Measurements from ENCODE around the gene HSBP1L1. TPM values are rescaled to one million over a fixed set of nuclear protein-coding genes. Genes with fewer than 3 reads are reported as not detected.

HSBP1L1 gene
- total RNA-seq, 4 donors from 2014 or later, result 25.0 to 45.7 (median 41.5) TPM

DNA sequence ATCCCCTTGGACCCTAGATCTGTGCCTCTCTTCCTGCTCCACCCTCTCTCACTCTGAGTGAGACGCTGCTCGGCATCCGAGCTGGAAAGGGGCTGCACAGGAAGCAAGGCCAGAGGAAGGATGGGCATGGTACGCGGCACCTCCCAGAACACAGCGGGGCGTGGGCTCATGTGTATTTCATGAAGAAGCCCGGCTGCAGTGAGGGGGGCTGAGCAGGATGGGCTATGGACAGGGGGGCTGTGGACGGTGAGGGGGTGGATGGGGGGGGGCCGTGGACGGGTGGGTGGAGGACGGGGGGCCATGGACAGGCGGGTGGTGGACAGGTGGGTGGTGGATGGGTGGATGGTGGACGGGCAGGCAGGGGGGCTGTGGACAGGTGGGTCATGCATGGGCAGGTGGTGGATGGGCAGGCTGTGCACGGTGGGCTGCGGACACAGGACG, 41.5 kb upstream of the HSBP1L1 start:
- 88% methylated on average over 17 of the region's 17 CpGs for WGBS
- Histone ChIP-seq H3K4me3 (no peak overlapping the region), H3K36me3 (peaks cover 57% of the 10 kb centered on the region), H3K4me1 (no peaks in the 10 kb centered on the region), H3K27me3 (no peaks in the 10 kb centered on the region), H3K27ac (no peak overlapping the region), H3K9me3 (peaks cover 2% of the 10 kb centered on the region)
- peak; percentile 50 to 71 for DNase-seq (ENCODE audit: low spot score in 2 of 2)
- TF ChIP-seq POLR2A (IDR thresholded peaks at IDR 0.05) (no peak), POLR2AphosphoS5 (IDR thresholded peaks at IDR 0.05) (no peak), CTCF (IDR thresholded peaks at IDR 0.05) (no peak), EP300 (IDR thresholded peaks at IDR 0.05) (no peak)

- H3K36me3 ChIP-seq, result peaks cover 57% of the 10 kb centered on the region
- no peak overlapping the region for H3K27ac ChIP-seq
- no peaks in the 10 kb centered on the region for H3K4me1 ChIP-seq
- no peak overlapping the region for H3K4me3 ChIP-seq
- DNase-seq (ENCODE audit: low spot score in 2 of 2), result peak; percentile 45 to 52
- 96% methylated on average over 26 of the region's 26 CpGs for WGBS
- H3K27me3 ChIP-seq, result no peaks in the 10 kb centered on the region
- TF ChIP-seq POLR2AphosphoS5 (IDR thresholded peaks at IDR 0.05) (no peak), EP300 (IDR thresholded peaks at IDR 0.05) (no peak), CTCF (IDR thresholded peaks at IDR 0.05) (no peak), POLR2A (IDR thresholded peaks at IDR 0.05) (no peak)
- peaks cover 8% of the 10 kb centered on the region for H3K9me3 ChIP-seq
Measured at GRCh38 chr18:79923896-79924585, 40.4 kb upstream of the HSBP1L1 start.

DNA sequence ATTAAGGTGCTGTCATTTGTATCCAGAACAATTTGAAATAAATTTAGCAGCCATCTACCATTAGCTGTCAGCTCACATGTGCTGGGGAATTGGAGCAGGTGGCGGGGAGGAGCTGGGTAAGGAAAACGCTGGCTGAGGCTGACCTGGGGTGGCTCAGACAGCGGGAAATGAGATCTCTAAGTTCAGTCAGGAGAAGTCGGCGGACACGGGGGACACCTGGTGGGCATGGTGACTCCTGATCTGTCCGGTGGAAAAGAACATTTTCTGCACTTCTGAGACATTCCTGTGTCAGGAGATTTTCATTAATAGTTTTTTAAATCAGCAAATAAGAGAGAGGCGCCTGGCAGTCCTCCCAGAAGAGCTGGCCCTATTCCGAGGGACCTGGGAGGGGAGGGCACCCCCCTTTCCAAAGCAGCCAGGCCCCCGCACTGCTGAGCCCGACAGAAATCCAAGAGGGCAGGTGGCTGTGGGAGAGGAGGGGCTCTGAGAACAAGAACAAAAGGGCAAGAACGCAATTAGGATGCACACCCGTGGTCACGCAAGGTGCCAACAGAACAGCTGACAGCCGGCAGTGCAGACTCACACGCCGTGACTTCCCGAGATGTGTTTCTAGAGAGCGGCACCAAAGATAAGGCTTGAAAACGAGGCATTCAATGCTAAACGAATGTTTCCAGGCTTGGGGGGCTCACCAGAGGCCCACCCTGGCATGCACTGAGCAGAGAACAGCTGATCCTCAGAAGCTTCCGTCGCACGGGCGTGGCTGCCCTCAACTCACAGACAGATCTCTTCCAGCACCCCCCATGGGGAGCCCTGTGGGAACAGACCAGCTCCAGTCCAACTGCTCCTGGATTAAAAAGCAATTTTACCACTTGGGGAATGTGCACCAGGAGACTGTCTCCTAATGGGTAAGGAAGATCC, 39.4 kb upstream of the HSBP1L1 start:
- TF ChIP-seq POLR2AphosphoS5 (IDR thresholded peaks at IDR 0.05), result no peak
- no peak for TF ChIP-seq POLR2A (IDR thresholded peaks at IDR 0.05)
- TF ChIP-seq EP300 (IDR thresholded peaks at IDR 0.05), result no peak
- no peak for TF ChIP-seq CTCF (IDR thresholded peaks at IDR 0.05)
- no peak overlapping the region for H3K27ac ChIP-seq
- H3K4me3 ChIP-seq, result no peak overlapping the region
- DNase-seq (ENCODE audit: low spot score in 2 of 2), result peak; percentile 44 to 68
- H3K4me1 ChIP-seq, result no peaks in the 10 kb centered on the region
- peaks cover 64% of the 10 kb centered on the region for H3K36me3 ChIP-seq
- no peaks in the 10 kb centered on the region for H3K27me3 ChIP-seq
- peaks cover 13% of the 10 kb centered on the region for H3K9me3 ChIP-seq
- 73% methylated on average over 23 of the region's 25 CpGs for WGBS

- Histone ChIP-seq H3K27ac (no peak overlapping the region), H3K27me3 (no peaks in the 10 kb centered on the region), H3K4me3 (no peak overlapping the region), H3K36me3 (peaks cover 75% of the 10 kb centered on the region), H3K4me1 (no peaks in the 10 kb centered on the region), H3K9me3 (peaks cover 18% of the 10 kb centered on the region)
- TF ChIP-seq EP300 (IDR thresholded peaks at IDR 0.05) (no peak), CTCF (IDR thresholded peaks at IDR 0.05) (no peak), POLR2A (IDR thresholded peaks at IDR 0.05) (no peak), POLR2AphosphoS5 (IDR thresholded peaks at IDR 0.05) (no peak)
- 95% methylated on average over 11 of the region's 11 CpGs for WGBS
- peak; percentile 55 to 71 for DNase-seq (ENCODE audit: low spot score in 2 of 2)
Measured at GRCh38 chr18:79926306-79926705, 38.1 kb upstream of the HSBP1L1 start.
